Hepatocyte (in vitro differentiated cells): ENCODE data around the gene MAD2L2. TPM values are rescaled to one million over a fixed set of nuclear protein-coding genes. Genes with fewer than 3 reads are reported as not detected.

ENCODE experiments used
- DNase-seq: peaks from one replicate; pipeline ENCODE4 v3.0.0-alpha.2; 2016; ENCODE audit warnings: low spot score
- H2AFZ ChIP-seq: fragments of 200-600 bp; sonication (generic); 2 replicates; pipeline ENCODE4 v1.6.0; 2016; ENCODE audit warnings: antibody characterized with exemption, mild to moderate bottlenecking
- H3K27ac ChIP-seq: fragments of 200-600 bp; sonication (generic); 2 replicates; pipeline ENCODE4 v1.5.1; 2016; ENCODE audit warnings: mild to moderate bottlenecking
- H3K27me3 ChIP-seq: fragments of 200-600 bp; sonication (generic); 2 replicates; pipeline ENCODE4 v1.6.1; 2016
- H3K36me3 ChIP-seq: fragments of 200-600 bp; sonication (generic); replicated peaks from 2 replicates; pipeline ENCODE4 v1.5.1; 2016; ENCODE audit warnings: low read depth; ENCODE audit not compliant: insufficient read depth
- H3K4me1 ChIP-seq: fragments of 200-600 bp; sonication (generic); 2 replicates; pipeline ENCODE4 v1.5.1; 2016; ENCODE audit warnings: mild to moderate bottlenecking, moderate library complexity; ENCODE audit not compliant: insufficient read depth
- H3K4me2 ChIP-seq: fragments of 200-600 bp; sonication (generic); 2 replicates; pipeline ENCODE4 v1.6.0; 2016
- H3K4me3 ChIP-seq: fragments of 200-600 bp; sonication (generic); 2 replicates; pipeline ENCODE4 v1.5.1; 2016; ENCODE audit warnings: mild to moderate bottlenecking
- H3K79me2 ChIP-seq: fragments of 200-600 bp; sonication (generic); 2 replicates; pipeline ENCODE4 v1.6.0; 2017; ENCODE audit warnings: mild to moderate bottlenecking
- H3K9me2 ChIP-seq: fragments of 200-600 bp; sonication (generic); replicated peaks from 2 replicates; pipeline ENCODE4 v1.6.0; 2017; ENCODE audit warnings: mild to moderate bottlenecking; ENCODE audit not compliant: insufficient read depth
- H3K9me3 ChIP-seq: fragments of 200-600 bp; sonication (generic); 2 replicates; pipeline ENCODE4 v1.5.1; 2016; ENCODE audit warnings: low read depth, mild to moderate bottlenecking
- H4K20me1 ChIP-seq: fragments of 200-600 bp; sonication (generic); 2 replicates; pipeline ENCODE4 v1.6.0; 2016; ENCODE audit warnings: mild to moderate bottlenecking; ENCODE audit not compliant: insufficient read depth, poor library complexity, severe bottlenecking
- EZH2 ChIP-seq: fragments of 200-600 bp; sonication (generic); IDR thresholded peaks from 2 replicates; pipeline ENCODE4 v1.6.1; 2016; ENCODE audit warnings: antibody characterized with exemption, mild to moderate bottlenecking, borderline replicate concordance
- EZH2phosphoT487 ChIP-seq: fragments of 200-600 bp; sonication (generic); IDR thresholded peaks from one replicate; pipeline ENCODE4 v1.6.1; 2018; ENCODE audit warnings: antibody characterized with exemption, mild to moderate bottlenecking, low read depth, moderate library complexity; ENCODE audit not compliant: unreplicated experiment, severe bottlenecking
- WGBS: methylation state at CpG from one replicate; pipeline ENCODE4 v1.1.6; 2016; ENCODE audit warnings: low lambda C conversion rate; ENCODE audit errors: missing lambda C conversion rate; 5-methylcytosine and 5-hydroxymethylcytosine counted together
- polyA plus RNA-seq: library from polyadenylated mRNA; unstranded; fragments of >200 nt; fragmentation: Nextera tagmentation; extraction: Ambion mirVana; gene quantifications from 2 replicates; pipeline ENCODE4 v1.2.1, GENCODE V29; 2016
- total RNA-seq: library from RNA; depleted of rRNA; stranded (reverse); fragments of >200 nt; gene quantifications from 2 replicates; pipeline ENCODE4 v1.2.3, GENCODE V29; 2014
- TF ChIP-seq, protein P1 (sequence below): fragments of 200-600 bp; sonication (generic); IDR thresholded peaks from 2 replicates; pipeline ENCODE4 v1.5.1; 2016; ENCODE audit warnings: antibody characterized with exemption, mild to moderate bottlenecking; ENCODE audit not compliant: poor library complexity

MAD2L2 gene
- total and polyA plus RNA-seq, 2 experiments from 2014 or later: 40.6 to 63.2 TPM

DNA sequence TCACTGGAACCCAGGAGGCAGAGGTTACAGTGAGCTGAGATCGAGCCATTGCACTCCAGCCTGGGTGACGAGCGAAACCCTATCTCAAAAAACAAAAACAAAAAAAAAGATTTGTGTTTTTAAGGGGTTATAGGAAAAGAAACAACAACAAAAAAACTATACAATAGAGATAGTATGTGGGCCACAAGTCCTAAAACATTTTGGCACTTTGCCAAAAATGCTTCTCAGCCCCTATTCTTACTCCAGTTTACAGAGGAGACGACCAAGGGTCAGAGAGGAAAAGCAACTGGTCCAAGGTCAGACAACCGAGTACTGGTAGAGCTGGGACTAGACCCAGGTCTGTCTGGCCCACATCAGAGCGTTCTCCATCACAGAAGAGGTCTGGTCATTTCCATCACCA lies 23.3 kb downstream of the MAD2L2 start:
- Histone ChIP-seq H3K79me2 (peaks cover 8% of the 10 kb centered on the region), H3K4me2 (no peak overlapping the region), H4K20me1 (no peaks in the 10 kb centered on the region), H3K4me1 (peaks cover 7% of the 10 kb centered on the region), H2AFZ (no peak overlapping the region), H3K9me3 (no peaks in the 10 kb centered on the region), H3K27me3 (no peaks in the 10 kb centered on the region), H3K36me3 (no peaks in the 10 kb centered on the region), H3K9me2 (no peaks in the 10 kb centered on the region), H3K4me3 (no peak overlapping the region), H3K27ac (no peak overlapping the region)
- WGBS: 91% methylated on average over 6 of the region's 6 CpGs
- no peak for TF ChIP-seq EZH2phosphoT487
- no peak for TF ChIP-seq EZH2
- TF ChIP-seq, protein P1, sequence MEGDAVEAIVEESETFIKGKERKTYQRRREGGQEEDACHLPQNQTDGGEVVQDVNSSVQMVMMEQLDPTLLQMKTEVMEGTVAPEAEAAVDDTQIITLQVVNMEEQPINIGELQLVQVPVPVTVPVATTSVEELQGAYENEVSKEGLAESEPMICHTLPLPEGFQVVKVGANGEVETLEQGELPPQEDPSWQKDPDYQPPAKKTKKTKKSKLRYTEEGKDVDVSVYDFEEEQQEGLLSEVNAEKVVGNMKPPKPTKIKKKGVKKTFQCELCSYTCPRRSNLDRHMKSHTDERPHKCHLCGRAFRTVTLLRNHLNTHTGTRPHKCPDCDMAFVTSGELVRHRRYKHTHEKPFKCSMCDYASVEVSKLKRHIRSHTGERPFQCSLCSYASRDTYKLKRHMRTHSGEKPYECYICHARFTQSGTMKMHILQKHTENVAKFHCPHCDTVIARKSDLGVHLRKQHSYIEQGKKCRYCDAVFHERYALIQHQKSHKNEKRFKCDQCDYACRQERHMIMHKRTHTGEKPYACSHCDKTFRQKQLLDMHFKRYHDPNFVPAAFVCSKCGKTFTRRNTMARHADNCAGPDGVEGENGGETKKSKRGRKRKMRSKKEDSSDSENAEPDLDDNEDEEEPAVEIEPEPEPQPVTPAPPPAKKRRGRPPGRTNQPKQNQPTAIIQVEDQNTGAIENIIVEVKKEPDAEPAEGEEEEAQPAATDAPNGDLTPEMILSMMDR: no peak
- DNase-seq: no peak

DNA sequence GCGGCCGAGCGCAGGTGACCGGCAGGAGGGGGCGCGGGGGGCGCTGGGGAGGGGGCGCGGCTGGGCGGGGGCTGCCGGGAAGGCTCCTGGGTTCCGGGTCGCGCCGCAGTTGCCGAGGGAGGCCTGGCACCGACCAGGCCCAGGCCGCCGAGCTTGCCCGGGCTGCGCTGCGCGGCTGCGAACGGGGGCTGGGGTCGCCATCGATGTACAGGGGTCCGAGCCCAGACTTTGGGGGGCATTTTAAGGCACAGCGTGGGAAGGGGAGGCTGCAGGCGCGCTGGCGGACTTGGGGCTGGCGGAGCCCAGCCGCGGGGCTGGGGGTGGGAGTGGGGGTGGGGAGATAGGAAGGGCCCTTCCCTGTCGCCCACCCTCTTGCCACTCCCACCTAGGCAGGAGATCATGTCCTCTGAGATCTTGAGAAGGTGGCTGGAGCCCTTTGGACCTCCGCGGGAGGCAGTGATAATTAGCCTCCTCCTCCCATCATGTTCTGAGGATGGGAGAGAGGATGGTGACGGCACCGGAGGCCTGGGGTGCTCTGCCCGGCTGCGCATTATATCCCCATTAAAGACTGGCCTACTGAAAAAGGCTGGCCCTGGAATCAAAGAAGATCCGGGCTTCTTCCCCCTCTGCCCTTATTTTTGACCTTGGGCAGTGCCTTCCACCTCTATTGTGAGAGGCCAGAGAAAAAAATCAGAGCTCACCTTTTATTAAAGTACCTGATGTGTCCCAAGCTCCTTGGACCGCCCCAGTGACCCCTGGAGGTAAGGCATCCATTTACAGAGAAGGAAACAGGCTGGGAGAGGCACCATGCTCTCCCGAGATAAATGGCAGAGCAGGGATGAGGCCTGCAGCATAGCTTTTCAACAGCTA lies 25.8 kb downstream of the MAD2L2 start:
- Histone ChIP-seq H4K20me1 (no peaks in the 10 kb centered on the region), H3K27me3 (no peaks in the 10 kb centered on the region), H3K4me1 (peaks cover 14% of the 10 kb centered on the region), H3K9me3 (no peaks in the 10 kb centered on the region), H3K9me2 (no peaks in the 10 kb centered on the region), H3K79me2 (peaks cover 26% of the 10 kb centered on the region), H3K36me3 (no peaks in the 10 kb centered on the region), H3K4me3 (peak overlapping the region; percentile 83), H3K27ac (peak overlapping the region; percentile 37), H3K4me2 (peak overlapping the region; percentile 100), H2AFZ (peak overlapping the region; percentile 76)
- TF ChIP-seq, protein P1: no peak
- no peak for TF ChIP-seq EZH2
- no peak for TF ChIP-seq EZH2phosphoT487
- 14% methylated on average over 19 of the region's 45 CpGs for WGBS
- no peak for DNase-seq

DNA sequence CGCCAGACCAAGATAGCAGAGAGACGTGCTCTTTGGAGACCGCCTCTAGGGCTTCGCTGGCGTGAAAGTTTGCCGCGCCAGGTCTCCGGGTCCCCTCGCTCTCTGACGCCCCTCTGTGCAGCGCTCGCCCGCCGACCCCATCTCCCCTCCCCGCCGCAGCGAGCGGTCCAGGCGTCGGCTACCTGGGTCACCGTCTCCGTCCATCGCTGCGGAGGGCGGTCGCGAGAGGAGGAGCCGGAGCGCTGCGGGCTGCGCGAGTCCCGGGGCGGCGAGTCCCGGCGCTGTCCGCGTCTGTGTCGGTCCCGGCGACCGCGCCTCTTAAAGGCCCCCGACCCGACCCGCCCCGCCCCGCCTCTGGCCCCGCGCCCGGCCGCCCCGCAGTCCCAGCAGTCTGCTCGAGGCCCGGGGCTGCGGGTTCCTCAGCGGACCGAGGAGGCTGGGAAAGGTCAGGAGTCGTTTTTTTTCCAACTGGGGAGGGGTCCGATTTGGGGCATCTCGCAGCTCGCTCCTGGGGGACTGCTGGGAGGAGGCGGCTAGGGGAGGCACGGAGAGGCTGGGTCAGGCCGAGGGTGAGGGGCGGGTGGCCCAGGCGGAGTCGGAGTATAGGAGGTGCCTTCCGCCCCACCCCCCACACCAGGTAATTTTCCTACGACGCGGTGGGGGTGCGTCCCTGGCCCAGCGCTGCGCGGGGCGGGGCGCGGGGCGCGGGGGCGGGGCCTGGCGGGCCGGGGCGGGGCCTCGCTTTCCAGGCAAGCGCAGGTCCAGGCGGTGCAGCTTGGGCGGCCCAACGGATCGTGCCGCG lies 26.6 kb downstream of the MAD2L2 start, which contains the start of the genes FBXO2 and FBXO44:
FBXO2 (minus strand) TSS at position 293 of the 802 bp plus-strand sequence; CDS start at position 204, 89 bp downstream.
FBXO44 (plus strand) TSS at position 741 of the 802 bp plus-strand sequence. CDS start 959 bp downstream, outside the sequence.
- DNase-seq: peak; percentile 86
- WGBS: 3% methylated on average over 41 of the region's 94 CpGs
- no peaks in the 10 kb centered on the region for H3K27me3 ChIP-seq
- no peaks in the 10 kb centered on the region for H3K9me2 ChIP-seq
- H2AFZ ChIP-seq: peak within 1 kb of the TSS; percentile 98
- H3K27ac ChIP-seq: peak within 1 kb of the TSS; percentile 98
- H3K4me1 ChIP-seq: peaks cover 15% of the 10 kb centered on the region
- peak within 1 kb of the TSS; percentile 83 for H3K4me3 ChIP-seq
- no peaks in the 10 kb centered on the region for H4K20me1 ChIP-seq
- H3K9me3 ChIP-seq: no peaks in the 10 kb centered on the region
- H3K4me2 ChIP-seq: peak within 1 kb of the TSS; percentile 100
- H3K36me3 ChIP-seq: no peaks in the 10 kb centered on the region
- TF ChIP-seq EZH2 (no peak), EZH2phosphoT487 (no peak)
- TF ChIP-seq, protein P1: no peak
- H3K79me2 ChIP-seq: peaks cover 26% of the 10 kb centered on the region
